Testis (tissue), 3 donors: Measurements from ENCODE around the gene FILIP1L. TPM values are rescaled to one million over a fixed set of nuclear protein-coding genes. Genes with fewer than 3 reads are reported as not detected.

Source experiments
- DNase-seq: peaks from one replicate; pipeline ENCODE4 v3.0.0-alpha.2; 2019
- H3K27ac ChIP-seq, 2 donors: fragments of 200-600 bp; sonication (generic); one replicate each; pipeline ENCODE4 v1.5.1; 2019
- H3K27me3 ChIP-seq: fragments of 200-600 bp; sonication (generic); one replicate; pipeline ENCODE4 v1.5.1; 2019
- H3K36me3 ChIP-seq: fragments of 200-600 bp; sonication (generic); one replicate; pipeline ENCODE4 v1.5.1; 2017; ENCODE audit warnings: low read depth; ENCODE audit errors: missing control alignments
- H3K4me1 ChIP-seq: fragments of 200-600 bp; sonication (generic); one replicate; pipeline ENCODE4 v1.5.1; 2019
- H3K4me3 ChIP-seq, 2 donors: fragments of 200-600 bp; sonication (generic); one replicate each; pipeline ENCODE4 v1.5.1; 2017 to 2019
- H3K9me3 ChIP-seq: fragments of 200-600 bp; sonication (generic); one replicate; pipeline ENCODE4 v1.5.1; 2017
- POLR2A ChIP-seq: fragments of 450-650 bp; IDR thresholded peaks from one replicate; pipeline ENCODE4 v1.6.1; 2017; ENCODE audit warnings: antibody characterized with exemption, mild to moderate bottlenecking, moderate library complexity
- WGBS, 2 donors: methylation state at CpG; one replicate each; pipeline ENCODE4 v1.1.5; 2018; 5-methylcytosine and 5-hydroxymethylcytosine counted together
- intact Hi-C: fragments of 100-400 bp; cut with DNase I; formaldehyde crosslinking; loops from one replicate; pipeline ENCODE4 v1.15.1; 2023; ENCODE audit warnings: low total_unique reads
- polyA plus RNA-seq: library from polyadenylated mRNA; stranded (reverse); fragments of 350-450 nt; fragmentation: Illumina TruSeq; extraction: RNeasy Lipid Tissue Mini Kit (QIAGEN cat#74804); gene quantifications from one replicate; pipeline ENCODE4 v1.2.3, GENCODE V29; 2014; ENCODE audit warnings: low read depth, low replicate concordance; ENCODE audit not compliant: insufficient read depth
- total RNA-seq, 2 donors: library from RNA; depleted of rRNA; stranded (reverse); fragments of >200 nt; gene quantifications; one replicate each; pipeline ENCODE4 v1.2.3, GENCODE V29; 2016
- TF ChIP-seq, protein P1 (sequence below), 3 experiments: fragments of 450-650 bp in 2 of 3; fragments of 200-600 bp in 1 of 3; sonication (generic) in 1 of 3; IDR thresholded peaks; one replicate each; pipeline ENCODE4 v1.5.1; 2016 to 2019; ENCODE audit warnings: antibody characterized with exemption in 3 of 3, mild to moderate bottlenecking in 2 of 3, moderate library complexity in 1 of 3

The FILIP1L gene
- total and polyA plus RNA-seq, 3 donors from 2014 or later = 16.5 to 20.1 (median 16.7) TPM

DNA sequence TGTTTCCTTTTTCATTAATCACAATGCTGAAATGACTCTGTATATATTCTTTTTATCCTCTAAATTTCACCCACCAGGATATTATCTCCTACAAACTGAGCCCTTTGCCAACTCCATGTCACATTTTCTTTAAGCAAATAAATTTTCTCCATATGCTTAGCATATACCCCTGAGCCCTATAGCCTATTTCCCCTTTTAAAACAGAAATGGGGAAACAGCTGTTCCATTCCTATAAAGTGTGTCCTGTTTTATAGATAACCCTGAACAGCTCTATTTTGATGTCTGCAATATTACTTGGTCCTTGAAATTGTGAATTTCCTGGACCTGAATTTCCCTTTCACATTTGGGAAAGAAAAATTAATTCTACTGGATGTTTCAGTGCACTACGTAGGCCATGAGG lies 15.6 kb upstream of the FILIP1L start:
- TF ChIP-seq, protein P1, sequence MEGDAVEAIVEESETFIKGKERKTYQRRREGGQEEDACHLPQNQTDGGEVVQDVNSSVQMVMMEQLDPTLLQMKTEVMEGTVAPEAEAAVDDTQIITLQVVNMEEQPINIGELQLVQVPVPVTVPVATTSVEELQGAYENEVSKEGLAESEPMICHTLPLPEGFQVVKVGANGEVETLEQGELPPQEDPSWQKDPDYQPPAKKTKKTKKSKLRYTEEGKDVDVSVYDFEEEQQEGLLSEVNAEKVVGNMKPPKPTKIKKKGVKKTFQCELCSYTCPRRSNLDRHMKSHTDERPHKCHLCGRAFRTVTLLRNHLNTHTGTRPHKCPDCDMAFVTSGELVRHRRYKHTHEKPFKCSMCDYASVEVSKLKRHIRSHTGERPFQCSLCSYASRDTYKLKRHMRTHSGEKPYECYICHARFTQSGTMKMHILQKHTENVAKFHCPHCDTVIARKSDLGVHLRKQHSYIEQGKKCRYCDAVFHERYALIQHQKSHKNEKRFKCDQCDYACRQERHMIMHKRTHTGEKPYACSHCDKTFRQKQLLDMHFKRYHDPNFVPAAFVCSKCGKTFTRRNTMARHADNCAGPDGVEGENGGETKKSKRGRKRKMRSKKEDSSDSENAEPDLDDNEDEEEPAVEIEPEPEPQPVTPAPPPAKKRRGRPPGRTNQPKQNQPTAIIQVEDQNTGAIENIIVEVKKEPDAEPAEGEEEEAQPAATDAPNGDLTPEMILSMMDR (IDR thresholded peaks at IDR 0.05) = no peak
- TF ChIP-seq POLR2A = no peak
- Histone ChIP-seq H3K27ac (peak overlapping the region in 1 of 2 donors; percentile 31), H3K4me3 (no peak overlapping the region), H3K4me1 (peaks cover 19% of the 10 kb centered on the region), H3K36me3 (no peaks in the 10 kb centered on the region), H3K9me3 (no peaks in the 10 kb centered on the region), H3K27me3 (no peaks in the 10 kb centered on the region)
- 67 to 69% methylated on average over 1 of the region's 1 CpG for WGBS, 2 donors
- no peak for DNase-seq
- intact Hi-C loops = no loop called here

DNA sequence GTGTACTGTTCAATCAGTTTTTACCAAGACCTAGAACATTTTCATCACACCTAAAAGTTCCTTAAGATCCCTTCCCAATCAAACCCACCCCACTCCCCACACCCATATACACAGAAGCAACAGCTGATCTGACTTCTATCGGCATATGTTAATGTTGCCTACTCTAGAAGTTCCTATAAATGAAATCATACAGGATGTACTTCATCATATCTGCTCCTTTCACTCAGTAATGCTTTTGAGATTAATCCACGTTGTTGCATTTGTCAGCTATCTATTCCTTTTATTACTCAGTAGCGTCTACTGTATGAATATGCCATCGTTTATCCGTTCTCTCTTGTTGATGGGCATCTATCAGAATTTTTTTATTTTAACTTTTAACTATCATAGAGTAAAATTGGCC lies 14.3 kb upstream of the FILIP1L start:
- no peak for TF ChIP-seq POLR2A
- TF ChIP-seq, protein P1 (IDR thresholded peaks at IDR 0.05) = no peak
- no peak overlapping the region for H3K4me3 ChIP-seq
- no peak overlapping the region for H3K27ac ChIP-seq
- peaks cover 22% of the 10 kb centered on the region for H3K4me1 ChIP-seq
- H3K36me3 ChIP-seq = no peaks in the 10 kb centered on the region
- intact Hi-C loops = no loop called here
- no peaks in the 10 kb centered on the region for H3K9me3 ChIP-seq
- 90 to 91% methylated on average over 5 of the region's 5 CpGs for WGBS, 2 donors
- H3K27me3 ChIP-seq = no peaks in the 10 kb centered on the region
- no peak for DNase-seq

- no peaks in the 10 kb centered on the region for H3K36me3 ChIP-seq
- TF ChIP-seq POLR2A = no peak
- TF ChIP-seq, protein P1 (IDR thresholded peaks at IDR 0.05) = no peak
- peaks cover 22% of the 10 kb centered on the region for H3K4me1 ChIP-seq
- H3K4me3 ChIP-seq = no peak overlapping the region
- no peaks in the 10 kb centered on the region for H3K27me3 ChIP-seq
- 61 to 65% methylated on average over 2 of the region's 2 CpGs for WGBS, 2 donors
- intact Hi-C loops = no loop called here
- H3K9me3 ChIP-seq = no peaks in the 10 kb centered on the region
- peak overlapping the region in 1 of 2 donors; percentile 50 for H3K27ac ChIP-seq
- no peak for DNase-seq
Observed at GRCh38 chr3:100127792-100128191, 13.5 kb upstream of the FILIP1L start.

DNA sequence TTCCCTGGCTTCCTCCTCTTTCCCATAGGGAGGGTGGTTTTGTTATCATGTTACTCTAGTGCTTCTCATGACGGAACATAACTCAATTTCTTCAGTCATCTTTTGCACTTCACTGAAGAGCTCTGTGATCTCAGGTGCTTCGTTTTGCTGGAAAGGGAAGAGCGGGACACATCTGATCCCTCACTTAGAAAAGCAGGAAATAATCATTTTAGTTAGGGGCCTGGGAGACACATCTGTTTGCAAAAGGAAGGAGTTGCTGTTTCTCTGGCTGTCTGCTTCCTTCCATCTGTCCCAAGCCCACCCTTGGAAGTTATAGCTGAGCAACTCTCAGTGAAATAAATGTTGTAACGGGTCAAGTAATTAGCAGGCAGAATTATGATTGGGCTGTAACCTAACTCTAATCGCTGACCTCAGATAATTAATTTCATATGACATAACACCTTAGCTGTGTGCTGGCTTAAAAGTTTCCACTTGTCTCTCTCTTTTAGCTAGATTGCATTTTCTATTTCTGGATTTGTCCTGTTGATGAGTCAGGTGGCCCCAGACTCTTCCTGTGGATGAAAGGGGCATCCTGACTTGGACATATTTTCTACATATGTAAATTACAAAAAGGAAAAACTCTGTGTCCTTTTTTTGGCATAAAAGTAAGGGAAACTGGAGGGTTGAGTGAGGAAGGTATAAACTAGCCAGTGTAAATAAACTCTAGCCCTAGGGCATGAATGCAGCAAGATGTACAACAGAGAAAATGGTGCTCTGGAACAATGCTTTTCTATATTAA lies 11.0 kb upstream of the FILIP1L start:
- Histone ChIP-seq H3K4me1 (peaks cover 22% of the 10 kb centered on the region), H3K9me3 (no peaks in the 10 kb centered on the region), H3K4me3 (no peak overlapping the region), H3K27ac (no peak overlapping the region), H3K36me3 (no peaks in the 10 kb centered on the region), H3K27me3 (no peaks in the 10 kb centered on the region)
- intact Hi-C loops = no loop called here
- 83 to 87% methylated on average over 5 of the region's 5 CpGs for WGBS, 2 donors
- TF ChIP-seq POLR2A = no peak
- DNase-seq = no peak

GRCh38 chr3:100124201-100124761 lies 10.0 kb upstream of the FILIP1L start:
- Histone ChIP-seq H3K36me3 (no peaks in the 10 kb centered on the region), H3K27ac (peak overlapping the region; percentile 33 to 37), H3K4me1 (peaks cover 16% of the 10 kb centered on the region), H3K27me3 (no peaks in the 10 kb centered on the region), H3K4me3 (no peak overlapping the region), H3K9me3 (no peaks in the 10 kb centered on the region)
- no peak for TF ChIP-seq POLR2A
- TF ChIP-seq, protein P1 (IDR thresholded peaks at IDR 0.05) = no peak
- 34 to 66% methylated on average over 1 to 5 of the region's 5 CpGs for WGBS, 2 donors
- intact Hi-C loops = no loop called here
- DNase-seq = peak; percentile 55
